Gastroesophageal sphincter (tissue), 4 donors: ENCODE data around the gene UTS2B. TPM values are rescaled to one million over a fixed set of nuclear protein-coding genes. Genes with fewer than 3 reads are reported as not detected.

Experiments
- ATAC-seq: fragments of 150-250 bp; one replicate; pipeline ENCODE4 v1.9.1; 2016; ENCODE audit warnings: mild to moderate bottlenecking, moderate library complexity
- H3K27ac ChIP-seq, 4 donors: fragments of 200-600 bp; sonication (generic) in 3 of 4; 1 replicate in 3 of 4; 2 replicates in 1 of 4; pipeline ENCODE4 v1.5.1; 2016 to 2019
- H3K27me3 ChIP-seq: fragments of 200-600 bp; sonication (generic); one replicate; pipeline ENCODE4 v1.5.1; 2019
- H3K36me3 ChIP-seq, 2 donors: fragments of 200-600 bp; sonication (generic); one replicate each; pipeline ENCODE4 v1.5.1; 2019; ENCODE audit warnings: control low read depth in 1 of 2
- H3K4me1 ChIP-seq, 3 donors: fragments of 200-600 bp; sonication (generic); 1 replicate in 2 of 3; 2 replicates in 1 of 3; pipeline ENCODE4 v1.5.1; 2016 to 2019; ENCODE audit warnings: control low read depth in 2 of 3
- H3K4me3 ChIP-seq, 2 donors: fragments of 200-600 bp; sonication (generic); one replicate each; pipeline ENCODE4 v1.5.1; 2019; ENCODE audit warnings: mild to moderate bottlenecking in 1 of 2, moderate library complexity in 1 of 2
- H3K9me3 ChIP-seq, 3 donors: fragments of 200-600 bp; sonication (generic); one replicate each; pipeline ENCODE4 v1.5.1; 2017 to 2019; ENCODE audit warnings: control low read depth in 2 of 3
- CTCF ChIP-seq, 4 experiments: fragments of 200-600 bp in 2 of 4; fragments of 450-650 bp in 2 of 4; sonication (generic) in 1 of 4; IDR thresholded peaks; one replicate each; pipeline ENCODE4 v1.5.1; 2017 to 2019; ENCODE audit warnings: antibody characterized with exemption in 4 of 4, mild to moderate bottlenecking in 2 of 4, moderate library complexity in 2 of 4
- EP300 ChIP-seq: sonication (generic); formaldehyde crosslinking; IDR thresholded peaks from one replicate; pipeline ENCODE4 v1.6.1; 2017; ENCODE audit warnings: antibody characterized with exemption, mild to moderate bottlenecking
- POLR2A ChIP-seq, 2 donors: fragments of 450-650 bp; IDR thresholded peaks; one replicate each; pipeline ENCODE4 v1.6.1; 2017; ENCODE audit warnings: antibody characterized with exemption in 2 of 2, mild to moderate bottlenecking in 2 of 2, moderate library complexity in 1 of 2
- POLR2AphosphoS5 ChIP-seq: sonication (generic); formaldehyde crosslinking; IDR thresholded peaks from one replicate; pipeline ENCODE4 v1.6.1; 2017; ENCODE audit warnings: antibody characterized with exemption
- WGBS, 2 donors: methylation state at CpG; one replicate each; pipeline ENCODE4 v1.1.5; 2018; ENCODE audit warnings: low coverage in 1 of 2; 5-methylcytosine and 5-hydroxymethylcytosine counted together
- total RNA-seq, 4 donors: library from RNA; depleted of rRNA; stranded (reverse); fragments of >200 nt; gene quantifications; one replicate each; pipeline ENCODE4 v1.1.0, GENCODE V29; 2016

The UTS2B gene
- total RNA-seq, 4 donors from 2014 or later, result 0.20 TPM; not detected in 3

GRCh38 chr3:191343115-191343514, 12.8 kb upstream of the UTS2B start:
- Histone ChIP-seq H3K4me3 (no peak overlapping the region), H3K27ac (no peak overlapping the region), H3K4me1 (peaks cover 9 to 99% (median 27%) of the 10 kb centered on the region in 3 donors), H3K9me3 (no peaks in the 10 kb centered on the region), H3K36me3 (no peaks in the 10 kb centered on the region), H3K27me3 (no peaks in the 10 kb centered on the region)
- TF ChIP-seq POLR2AphosphoS5 (no peak), CTCF (IDR thresholded peaks at IDR 0.05) (no peak), POLR2A (IDR thresholded peaks at IDR 0.05) (no peak), EP300 (no peak)
- ATAC-seq, result no peak
- WGBS, 2 donors, result 73 to 81% methylated on average over 4 of the region's 4 CpGs

DNA sequence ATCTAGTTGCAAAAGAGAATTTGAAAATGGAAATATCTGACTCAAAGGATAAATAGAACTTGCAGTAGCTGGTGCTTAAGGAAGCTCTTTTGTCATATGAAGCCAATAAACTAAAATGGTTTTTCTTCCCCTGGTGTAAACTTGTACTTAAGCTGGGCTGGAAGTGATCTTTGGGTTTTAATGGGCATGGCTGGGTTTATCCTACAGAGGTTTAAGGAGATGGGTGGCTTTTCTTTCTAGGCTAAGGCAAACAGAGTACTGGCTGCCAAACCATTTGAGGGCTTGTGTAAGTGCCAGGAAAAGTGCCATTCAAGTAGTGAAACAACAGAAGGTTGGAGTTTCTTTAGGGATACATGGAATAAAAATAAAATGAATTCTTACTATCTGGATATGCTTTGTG, 12.1 kb upstream of the UTS2B start:
- TF ChIP-seq POLR2AphosphoS5 (no peak), EP300 (no peak), POLR2A (IDR thresholded peaks at IDR 0.05) (no peak), CTCF (IDR thresholded peaks at IDR 0.05) (no peak)
- Histone ChIP-seq H3K27ac (peak overlapping the region in 1 of 4 donors; percentile 12), H3K4me3 (no peak overlapping the region), H3K36me3 (no peaks in the 10 kb centered on the region), H3K27me3 (no peaks in the 10 kb centered on the region), H3K9me3 (no peaks in the 10 kb centered on the region), H3K4me1 (peaks cover 9 to 100% (median 26%) of the 10 kb centered on the region in 3 donors)
- ATAC-seq, result no peak

GRCh38 chr3:191342006-191342405, 11.7 kb upstream of the UTS2B start:
- H3K27me3 ChIP-seq, result no peaks in the 10 kb centered on the region
- no peak for ATAC-seq
- H3K27ac ChIP-seq, result peak overlapping the region in 2 of 4 donors; percentile 12 to 29
- TF ChIP-seq POLR2AphosphoS5 (no peak), EP300 (no peak), POLR2A (IDR thresholded peaks at IDR 0.05) (no peak), CTCF (IDR thresholded peaks at IDR 0.05) (no peak)
- H3K9me3 ChIP-seq, result no peaks in the 10 kb centered on the region
- no peaks in the 10 kb centered on the region for H3K36me3 ChIP-seq
- H3K4me3 ChIP-seq, result no peak overlapping the region
- peaks cover 9 to 100% (median 26%) of the 10 kb centered on the region in 3 donors for H3K4me1 ChIP-seq
- WGBS, 2 donors, result 62 to 78% methylated on average over 1 to 2 of the region's 2 CpGs

GRCh38 chr3:191340966-191341365, 10.6 kb upstream of the UTS2B start:
- 86 to 94% methylated on average over 1 of the region's 1 CpG for WGBS, 2 donors
- Histone ChIP-seq H3K4me1 (peaks cover 9 to 96% (median 28%) of the 10 kb centered on the region in 3 donors), H3K27me3 (no peaks in the 10 kb centered on the region), H3K36me3 (no peaks in the 10 kb centered on the region), H3K4me3 (no peak overlapping the region), H3K9me3 (no peaks in the 10 kb centered on the region), H3K27ac (no peak overlapping the region)
- no peak for ATAC-seq
- TF ChIP-seq EP300 (no peak), POLR2AphosphoS5 (no peak), CTCF (IDR thresholded peaks at IDR 0.05) (no peak), POLR2A (IDR thresholded peaks at IDR 0.05) (no peak)

DNA sequence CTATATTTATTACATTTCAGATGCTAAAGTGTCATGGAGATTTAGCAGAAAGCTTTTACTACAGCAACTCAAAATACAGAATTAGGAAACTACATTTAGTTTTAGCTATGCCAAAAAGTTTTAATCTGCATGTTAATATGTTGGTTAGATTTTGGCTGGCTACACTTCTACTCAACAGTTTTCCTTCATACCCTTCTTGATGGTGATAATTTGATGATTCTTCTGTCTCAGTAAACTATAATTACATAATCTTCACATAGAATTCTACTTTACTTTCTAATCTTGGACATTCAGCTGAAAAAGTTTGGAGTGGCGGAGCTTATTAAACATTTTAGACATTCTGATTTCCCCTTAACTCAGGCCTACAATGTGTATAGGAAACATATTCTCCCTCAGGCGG, 10.0 kb upstream of the UTS2B start:
- TF ChIP-seq CTCF (IDR thresholded peaks at IDR 0.05) (no peak), POLR2AphosphoS5 (no peak), EP300 (no peak), POLR2A (IDR thresholded peaks at IDR 0.05) (no peak)
- WGBS, 2 donors, result 83 to 100% methylated on average over 2 of the region's 2 CpGs
- H3K27ac ChIP-seq, result no peak overlapping the region
- no peaks in the 10 kb centered on the region for H3K36me3 ChIP-seq
- peaks cover 9 to 94% (median 28%) of the 10 kb centered on the region in 3 donors for H3K4me1 ChIP-seq
- no peak for ATAC-seq
- no peaks in the 10 kb centered on the region for H3K9me3 ChIP-seq
- H3K4me3 ChIP-seq, result no peak overlapping the region
- no peaks in the 10 kb centered on the region for H3K27me3 ChIP-seq
